ENCODE data around the gene KCNJ15.
"Not testable (repeated sequence)": the region's sequence is repeated elsewhere in the genome, so short reads cannot be mapped to it uniquely, and the experiment has no call there.

KCNJ15 gene

GRCh38 chr21:38256599-38257302 is at the start of gene KCNJ15:
KCNJ15 (plus strand) TSS chr21:38256991; CDS start chr21:38299262, 42,271 bp downstream.
- no peak for DNase-seq (ENCODE audit: low read depth, low spot score)

GRCh38 chr21:38208118-38208517 is 48.7 kb upstream of the KCNJ15 start:
- no peak for DNase-seq (ENCODE audit: low read depth, low spot score)

DNA sequence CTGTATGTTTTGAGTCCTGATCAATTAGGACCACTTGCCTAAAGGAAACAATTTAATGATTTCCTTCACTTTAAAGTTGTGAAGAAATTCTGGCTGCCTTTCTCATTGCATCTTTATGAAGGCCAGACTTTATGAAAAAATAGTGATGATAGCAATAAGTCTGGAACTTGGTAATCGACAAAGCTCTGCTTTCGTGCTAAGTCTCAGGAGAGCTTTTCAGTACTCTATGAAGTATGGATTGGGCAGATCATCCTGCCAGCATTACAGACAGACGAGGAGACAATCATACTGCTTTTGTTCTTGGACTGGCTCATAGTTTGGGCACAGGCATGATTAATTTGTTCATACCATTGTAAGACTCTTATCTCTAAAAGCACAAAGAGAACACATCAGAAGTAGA is 45.5 kb upstream of the KCNJ15 start:
- DNase-seq (ENCODE audit: low read depth, low spot score): no peak

GRCh38 chr21:38212706-38213105 is 44.1 kb upstream of the KCNJ15 start:
- DNase-seq (ENCODE audit: low read depth, low spot score): no peak

DNA sequence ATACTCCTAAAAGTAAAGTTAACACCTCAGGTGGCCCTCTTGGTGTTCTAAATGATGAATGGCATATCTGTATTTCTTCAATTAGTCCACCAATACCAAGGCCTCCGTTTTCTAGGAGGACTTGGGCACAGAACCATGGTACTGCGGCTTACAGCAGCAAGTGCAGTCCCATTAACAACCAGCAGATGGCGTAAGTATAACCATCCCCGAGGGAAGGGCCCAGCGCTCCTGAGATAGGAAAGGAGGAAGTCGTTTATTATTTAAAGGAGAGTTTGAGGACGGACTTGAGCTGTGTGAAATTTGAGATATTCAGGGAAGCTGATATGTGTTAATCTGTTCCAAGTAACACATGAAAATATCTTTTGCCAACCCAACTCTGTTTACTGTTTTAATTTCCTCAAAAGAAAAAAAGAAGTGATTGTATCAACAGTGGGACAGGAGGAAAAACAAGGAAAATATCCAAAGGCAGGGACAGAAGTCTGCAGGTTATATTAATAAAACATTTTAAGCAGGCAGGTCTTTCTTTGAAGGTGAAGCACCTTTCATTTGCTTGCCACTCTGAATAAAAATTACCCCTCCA is 37.7 kb upstream of the KCNJ15 start:
- peak; percentile 83 for DNase-seq (ENCODE audit: low read depth, low spot score)

GRCh38 chr21:38220270-38220737 is 36.5 kb upstream of the KCNJ15 start:
- no peak for DNase-seq (ENCODE audit: low read depth, low spot score)

- DNase-seq (ENCODE audit: low read depth, low spot score): no peak
Observed at GRCh38 chr21:38221594-38221993, 35.2 kb upstream of the KCNJ15 start.

- DNase-seq (ENCODE audit: low read depth, low spot score): peak; percentile 41
Observed at GRCh38 chr21:38223893-38224540, 32.8 kb upstream of the KCNJ15 start.

GRCh38 chr21:38227401-38227800 is 29.4 kb upstream of the KCNJ15 start:
- DNase-seq (ENCODE audit: low read depth, low spot score): no peak

- no peak for DNase-seq (ENCODE audit: low read depth, low spot score)
Observed at GRCh38 chr21:38228115-38228514, 28.7 kb upstream of the KCNJ15 start.

GRCh38 chr21:38228537-38228936 is 28.3 kb upstream of the KCNJ15 start:
- DNase-seq (ENCODE audit: low read depth, low spot score): no peak

GRCh38 chr21:38229260-38229877 is 27.4 kb upstream of the KCNJ15 start:
- no peak for DNase-seq (ENCODE audit: low read depth, low spot score)

DNA sequence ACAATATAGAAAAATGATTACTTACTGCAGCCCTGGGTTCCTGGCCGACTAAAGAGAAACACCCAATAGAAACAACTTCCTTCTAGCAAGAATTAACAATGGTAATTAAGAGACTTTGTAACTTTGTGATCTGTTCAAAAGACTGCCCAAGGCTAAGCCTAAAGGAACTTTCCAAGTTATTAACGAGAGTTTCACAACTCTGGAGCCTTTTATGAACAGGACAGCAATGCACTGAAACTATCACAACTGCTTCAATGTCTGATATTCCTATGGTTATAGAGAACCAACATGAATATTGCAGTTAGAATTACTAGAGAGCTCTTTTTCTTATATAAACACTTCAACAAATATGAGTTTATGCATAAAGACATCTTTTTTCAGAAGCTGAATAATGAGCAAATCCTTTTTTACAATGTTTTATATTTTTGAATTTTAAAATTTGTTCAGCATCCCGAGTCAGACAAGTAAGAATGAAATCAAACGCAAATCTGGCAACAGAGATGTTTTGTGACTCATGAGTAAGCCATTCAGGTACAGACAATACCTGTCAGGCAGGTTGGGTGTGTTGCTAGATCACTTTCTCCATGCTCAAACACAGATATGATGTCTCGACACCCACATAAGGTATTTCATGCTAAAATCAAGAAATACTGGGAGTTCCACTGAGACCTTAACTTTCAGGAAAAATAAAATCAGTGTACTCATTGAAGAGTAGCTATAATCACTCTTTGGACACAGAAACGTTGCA is 22.2 kb upstream of the KCNJ15 start:
- DNase-seq (ENCODE audit: low read depth, low spot score): no peak

DNA sequence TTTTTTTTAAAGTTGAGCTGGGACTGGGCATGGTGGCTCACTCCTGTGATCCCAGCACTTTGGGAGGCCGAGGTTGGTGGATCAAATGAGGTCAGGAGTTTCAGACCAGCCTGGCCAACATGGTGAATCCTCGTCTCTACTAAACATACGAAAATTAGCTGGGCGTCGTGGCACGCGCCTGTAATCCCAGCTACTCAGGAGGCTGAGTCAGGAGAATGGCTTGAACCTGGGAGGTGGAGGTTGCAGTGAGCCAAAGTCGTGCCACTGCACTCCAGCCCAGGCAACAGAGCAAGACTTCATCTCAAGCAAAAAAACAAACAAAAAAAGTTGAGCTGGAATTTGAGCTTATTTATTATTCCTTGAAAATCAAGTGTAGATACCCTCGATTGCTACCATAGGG is 21.5 kb upstream of the KCNJ15 start:
- not testable (repeated sequence) for DNase-seq (ENCODE audit: low read depth, low spot score)

GRCh38 chr21:38236232-38236631 is 20.6 kb upstream of the KCNJ15 start:
- DNase-seq (ENCODE audit: low read depth, low spot score): no peak

DNA sequence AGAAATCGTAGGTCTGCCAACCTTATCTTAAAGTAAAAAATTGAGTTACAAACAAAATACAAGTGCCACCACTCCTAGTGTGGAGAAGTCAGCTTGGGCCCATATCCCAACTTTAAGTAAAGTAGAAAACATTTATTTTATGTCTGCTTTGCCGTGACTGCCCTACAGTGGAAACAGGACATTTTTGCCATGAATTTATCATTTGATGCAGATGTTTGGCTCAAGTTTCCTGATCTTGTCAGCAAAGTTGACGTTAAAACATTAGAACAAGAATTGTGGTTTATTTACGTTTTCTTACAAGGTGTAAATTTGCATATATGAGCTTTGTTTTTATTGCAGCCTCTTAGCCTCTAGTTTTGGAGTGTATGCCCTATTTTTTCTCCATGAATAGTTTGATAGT is 17.1 kb upstream of the KCNJ15 start:
- no peak for DNase-seq (ENCODE audit: low read depth, low spot score)

DNA sequence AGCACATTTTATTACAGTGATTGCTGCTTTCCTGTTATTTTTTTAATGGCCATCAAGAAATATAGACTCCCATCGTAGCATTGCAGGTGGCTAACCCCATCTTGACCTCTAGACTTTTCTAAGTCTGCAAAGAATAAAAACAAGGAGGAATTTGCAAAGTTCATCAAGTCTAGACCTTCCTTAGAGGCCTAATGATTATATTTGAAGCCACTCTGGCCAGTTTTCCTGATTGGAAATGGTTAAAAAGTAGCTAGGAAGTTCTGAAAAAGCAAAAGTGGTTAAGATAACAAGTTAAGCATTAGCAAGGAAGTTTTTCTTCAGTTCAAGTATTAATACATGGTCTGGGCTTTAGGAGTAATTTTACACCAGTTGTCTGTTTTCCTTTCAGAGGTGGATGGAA is 16.7 kb upstream of the KCNJ15 start:
- no peak for DNase-seq (ENCODE audit: low read depth, low spot score)

- peak; percentile 85 for DNase-seq (ENCODE audit: low read depth, low spot score)
Observed at GRCh38 chr21:38241029-38241740, 15.6 kb upstream of the KCNJ15 start.

DNA sequence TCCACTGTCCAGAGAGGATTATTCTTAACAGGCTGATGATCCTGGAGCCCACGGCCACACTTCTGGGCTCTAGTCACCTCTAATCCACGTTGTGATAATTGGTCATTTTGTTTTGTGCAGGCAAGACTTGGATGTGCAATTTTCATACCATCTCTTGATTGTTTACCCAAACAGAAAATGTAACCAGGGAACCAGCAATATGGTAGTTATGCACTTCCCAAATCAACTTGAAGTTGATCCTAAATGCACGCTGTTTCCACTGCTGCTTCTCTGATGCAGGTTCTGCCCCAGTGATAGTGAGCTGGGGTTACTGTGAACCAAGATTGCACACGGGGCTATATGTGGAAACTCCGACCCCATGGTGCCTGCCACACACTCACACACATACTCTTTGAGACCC is 14.7 kb upstream of the KCNJ15 start:
- DNase-seq (ENCODE audit: low read depth, low spot score): no peak

DNA sequence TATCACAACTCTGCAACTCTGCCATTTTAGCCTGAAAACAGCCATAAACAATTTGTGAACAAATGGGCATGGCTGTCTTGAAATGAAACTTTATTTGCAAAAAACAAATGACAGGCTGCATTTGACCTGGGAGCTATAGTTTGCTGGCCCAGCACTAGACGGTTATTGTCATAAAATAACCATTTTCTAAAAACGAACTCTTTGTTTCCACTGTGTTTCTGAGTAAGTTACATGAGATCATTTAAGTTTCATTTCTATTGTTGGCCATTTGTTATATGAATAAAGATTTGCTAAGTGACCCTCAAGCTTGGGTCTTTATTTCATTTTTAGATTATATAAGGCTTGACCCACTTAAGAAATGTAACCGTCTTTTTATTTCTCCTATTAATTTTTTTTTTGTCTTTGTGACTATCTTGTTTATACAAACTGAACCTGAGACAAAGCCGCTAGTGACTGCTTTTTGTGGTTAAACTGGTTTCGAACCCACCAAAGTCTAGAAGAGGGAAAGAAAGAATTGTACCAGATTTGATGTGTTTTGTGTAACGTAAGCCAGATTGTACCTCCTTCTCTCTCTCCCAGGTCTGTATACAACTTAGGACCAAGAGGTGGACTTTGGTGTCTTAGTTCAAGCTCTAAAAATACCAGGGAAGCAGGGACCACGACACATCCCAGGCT is 12.9 kb upstream of the KCNJ15 start:
- no peak for DNase-seq (ENCODE audit: low read depth, low spot score)

DNA sequence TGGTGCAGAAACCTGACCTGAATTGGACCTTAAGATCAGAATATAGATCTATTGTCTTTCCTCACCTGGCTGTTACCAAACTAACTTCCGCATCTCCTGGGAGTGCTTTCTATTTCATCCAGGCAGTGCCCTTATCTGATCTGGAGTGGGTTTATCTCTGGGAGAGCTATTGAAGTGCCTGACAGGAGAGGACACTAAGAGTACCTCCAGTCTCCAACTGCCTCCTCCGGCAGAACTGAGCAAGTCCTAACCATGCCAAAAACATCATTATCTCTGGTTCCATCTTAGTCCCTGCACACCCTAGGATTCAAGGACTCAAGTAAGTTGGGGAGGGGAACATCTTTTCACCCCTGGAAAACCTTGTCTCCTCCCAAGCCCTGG is 12.4 kb upstream of the KCNJ15 start:
- DNase-seq (ENCODE audit: low read depth, low spot score): no peak

Data from astrocyte of the hippocampus (primary cell).